Heart left ventricle (tissue), 13 donors: ENCODE measurements around the gene ADORA2B.

Source experiments
- POLR2A ChIP-seq, 2 donors: fragments of 450-650 bp; IDR thresholded peaks; one replicate each; pipeline ENCODE4 v1.6.1; 2017; ENCODE audit warnings: antibody characterized with exemption in 2 of 2, mild to moderate bottlenecking in 2 of 2, moderate library complexity in 2 of 2
- TF ChIP-seq, protein P1 (sequence below), 12 donors: fragments of 200-600 bp; sonication (generic) in 4 of 12; IDR thresholded peaks; one replicate each; pipeline versions ENCODE4 v1.5.0 to v1.8.0; 2018 to 2022; ENCODE audit warnings: antibody characterized with exemption in 12 of 12, mild to moderate bottlenecking in 5 of 12
- donor health status: ischemic (EF 13 %, LVEDD 7.1; RV severe dilation, severe dysfunction).
- donor health status: DM: no; HTN: yes; CAD: no.
- donor health status: DM: no; HTN: no; CAD: no.
- donor health status: ischemic (EF 25% LVEDD 6.9; RV normal size, moderate dysfunction).
- donor health status: ischemic (EF 25% LVEDD 5.7; RV mildly dilated, moderate dysfunction).
- donor health status: ischemic (EF 35%, LVEDD 5.7; RV mildly dilated, moderate dysfunction).
- donor health status: nonischemic (EF 11% LVEDD 7.7; RV severe dilation, severe dysfunction).
- donor health status: DM: yes; HTN: yes; CAD: no.
- donor health status: PGD.
- donor health status: ischemic (EF 29% LVEDD 5.4; RV normal size, mild dysfunction).
- donor health status: nonischemic (EF 23%, LVEDD 6.1; RV moderate dilation, normal function).

DNA sequence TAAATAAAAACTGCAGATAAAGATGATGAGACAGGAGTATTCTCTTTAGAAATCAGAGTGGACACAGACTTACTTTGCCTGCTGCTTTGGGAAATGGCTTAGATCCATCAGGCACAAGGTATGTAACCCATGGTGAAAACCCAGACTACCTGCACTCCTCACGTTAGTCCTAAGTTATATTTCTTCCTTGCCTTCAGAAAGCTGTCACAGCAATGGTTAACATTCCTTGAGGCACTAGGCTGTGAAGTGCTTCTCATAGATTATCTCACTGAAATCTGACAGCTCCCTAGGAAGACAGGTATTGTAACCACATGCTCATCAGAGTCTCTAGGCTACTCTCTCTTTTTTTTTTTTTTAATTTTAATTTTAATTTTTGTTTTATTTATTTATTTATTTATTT lies 33.7 kb downstream of the ADORA2B start:
- TF ChIP-seq, protein P1, sequence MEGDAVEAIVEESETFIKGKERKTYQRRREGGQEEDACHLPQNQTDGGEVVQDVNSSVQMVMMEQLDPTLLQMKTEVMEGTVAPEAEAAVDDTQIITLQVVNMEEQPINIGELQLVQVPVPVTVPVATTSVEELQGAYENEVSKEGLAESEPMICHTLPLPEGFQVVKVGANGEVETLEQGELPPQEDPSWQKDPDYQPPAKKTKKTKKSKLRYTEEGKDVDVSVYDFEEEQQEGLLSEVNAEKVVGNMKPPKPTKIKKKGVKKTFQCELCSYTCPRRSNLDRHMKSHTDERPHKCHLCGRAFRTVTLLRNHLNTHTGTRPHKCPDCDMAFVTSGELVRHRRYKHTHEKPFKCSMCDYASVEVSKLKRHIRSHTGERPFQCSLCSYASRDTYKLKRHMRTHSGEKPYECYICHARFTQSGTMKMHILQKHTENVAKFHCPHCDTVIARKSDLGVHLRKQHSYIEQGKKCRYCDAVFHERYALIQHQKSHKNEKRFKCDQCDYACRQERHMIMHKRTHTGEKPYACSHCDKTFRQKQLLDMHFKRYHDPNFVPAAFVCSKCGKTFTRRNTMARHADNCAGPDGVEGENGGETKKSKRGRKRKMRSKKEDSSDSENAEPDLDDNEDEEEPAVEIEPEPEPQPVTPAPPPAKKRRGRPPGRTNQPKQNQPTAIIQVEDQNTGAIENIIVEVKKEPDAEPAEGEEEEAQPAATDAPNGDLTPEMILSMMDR (IDR thresholded peaks at IDR 0.05): no peak
- no peak for TF ChIP-seq POLR2A (IDR thresholded peaks at IDR 0.05)
